Peyer's patch (tissue), 4 donors: ENCODE results near the gene STEAP2.

Source experiments
- POLR2A ChIP-seq, 2 donors: fragments of 450-650 bp; IDR thresholded peaks; one replicate each; pipeline ENCODE4 v1.5.1; 2017; ENCODE audit warnings: antibody characterized with exemption in 2 of 2, mild to moderate bottlenecking in 2 of 2, moderate library complexity in 2 of 2
- TF ChIP-seq, protein P1 (sequence below), 6 experiments: fragments of 450-650 bp in 4 of 6; fragments of 200-600 bp in 2 of 6; sonication (generic) in 1 of 6; IDR thresholded peaks; one replicate each; pipeline ENCODE4 v1.5.1; 2017 to 2019; ENCODE audit warnings: antibody characterized with exemption in 6 of 6, mild to moderate bottlenecking in 3 of 6, moderate library complexity in 1 of 6

DNA sequence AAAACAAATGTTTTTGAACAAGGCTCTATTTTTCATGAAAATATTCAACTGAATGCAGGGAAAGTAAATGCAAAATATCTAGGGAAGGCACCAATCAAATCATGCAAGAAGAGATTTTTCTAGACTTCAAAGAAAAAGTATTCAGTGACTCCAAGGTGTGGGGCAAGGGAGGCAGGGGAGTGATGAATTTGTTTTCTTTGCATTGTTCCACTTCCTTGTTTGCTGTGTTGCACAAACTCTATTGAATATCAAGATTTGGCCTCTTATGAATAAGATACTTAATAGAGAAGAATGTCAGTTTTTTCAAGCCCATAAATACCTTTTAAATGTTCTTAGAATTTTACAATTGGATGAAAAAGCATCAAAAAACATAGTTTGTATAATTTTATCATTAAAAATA, 30.9 kb upstream of the STEAP2 start:
- TF ChIP-seq, protein P1, sequence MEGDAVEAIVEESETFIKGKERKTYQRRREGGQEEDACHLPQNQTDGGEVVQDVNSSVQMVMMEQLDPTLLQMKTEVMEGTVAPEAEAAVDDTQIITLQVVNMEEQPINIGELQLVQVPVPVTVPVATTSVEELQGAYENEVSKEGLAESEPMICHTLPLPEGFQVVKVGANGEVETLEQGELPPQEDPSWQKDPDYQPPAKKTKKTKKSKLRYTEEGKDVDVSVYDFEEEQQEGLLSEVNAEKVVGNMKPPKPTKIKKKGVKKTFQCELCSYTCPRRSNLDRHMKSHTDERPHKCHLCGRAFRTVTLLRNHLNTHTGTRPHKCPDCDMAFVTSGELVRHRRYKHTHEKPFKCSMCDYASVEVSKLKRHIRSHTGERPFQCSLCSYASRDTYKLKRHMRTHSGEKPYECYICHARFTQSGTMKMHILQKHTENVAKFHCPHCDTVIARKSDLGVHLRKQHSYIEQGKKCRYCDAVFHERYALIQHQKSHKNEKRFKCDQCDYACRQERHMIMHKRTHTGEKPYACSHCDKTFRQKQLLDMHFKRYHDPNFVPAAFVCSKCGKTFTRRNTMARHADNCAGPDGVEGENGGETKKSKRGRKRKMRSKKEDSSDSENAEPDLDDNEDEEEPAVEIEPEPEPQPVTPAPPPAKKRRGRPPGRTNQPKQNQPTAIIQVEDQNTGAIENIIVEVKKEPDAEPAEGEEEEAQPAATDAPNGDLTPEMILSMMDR (IDR thresholded peaks at IDR 0.05), result no peak
- no peak for TF ChIP-seq POLR2A (IDR thresholded peaks at IDR 0.05)
